Cardiac septum (tissue), 1 donor: ENCODE data around the gene MORN1. TPM values are rescaled to one million over a fixed set of nuclear protein-coding genes. Genes with fewer than 3 reads are reported as not detected.
"Not testable (repeated sequence)": the region's sequence is repeated elsewhere in the genome, so short reads cannot be mapped to it uniquely, and the experiment has no call there.

ENCODE experiments used
- DNase-seq: peaks from one replicate; pipeline ENCODE4 v3.0.0-alpha.2; 2020; ENCODE audit warnings: low spot score
- intact Hi-C: fragments of 100-400 bp; cut with DNase I; formaldehyde crosslinking; loops from one replicate; pipeline ENCODE4 v1.14.0; 2022
- total RNA-seq: library from RNA; stranded (reverse); fragmentation: NEBNext Ultra II Directional; extraction: Animal tissue kit (Norgen Biotek cat#: 25700); gene quantifications from one replicate; pipeline ENCODE4 v1.2.1, GENCODE V29; 2021
- donor health status: DM: no; HTN: no; CAD: no.

Gene MORN1
- total RNA-seq, 1 donor from 2014 or later: 3.6 TPM

- no peak for DNase-seq
- intact Hi-C loops: no loop called here
These were observed 86.3 kb downstream of the MORN1 start for GRCh38 chr1:2304921-2305681.

- intact Hi-C loops: no loop called here
- DNase-seq: no peak
These were observed 87.1 kb downstream of the MORN1 start for GRCh38 chr1:2304282-2304681.

- no peak for DNase-seq
- intact Hi-C loops: no loop called here
These were observed 87.6 kb downstream of the MORN1 start for GRCh38 chr1:2303781-2304180.

GRCh38 chr1:2303016-2303775 is 88.2 kb downstream of the MORN1 start:
- DNase-seq: no peak
- intact Hi-C loops: no loop called here

GRCh38 chr1:2302292-2302925 is 88.9 kb downstream of the MORN1 start:
- DNase-seq: no peak
- intact Hi-C loops: no loop called here

GRCh38 chr1:2301607-2302291 is 89.6 kb downstream of the MORN1 start:
- intact Hi-C loops: no loop called here
- no peak for DNase-seq

- DNase-seq: peak; percentile 91
- intact Hi-C loops: no loop called here
These were observed 90.3 kb downstream of the MORN1 start for GRCh38 chr1:2300851-2301606.

- DNase-seq: no peak
- intact Hi-C loops: no loop called here
These were observed 91.2 kb downstream of the MORN1 start for GRCh38 chr1:2300004-2300771.

GRCh38 chr1:2299131-2299627 is 92.2 kb downstream of the MORN1 start:
- intact Hi-C loops: no loop called here
- no peak for DNase-seq

- no peak for DNase-seq
- intact Hi-C loops: no loop called here
These were observed 92.7 kb downstream of the MORN1 start for GRCh38 chr1:2298685-2299084.

- no peak for DNase-seq
- intact Hi-C loops: no loop called here
These were observed 93.9 kb downstream of the MORN1 start for GRCh38 chr1:2297246-2298011.

GRCh38 chr1:2296614-2297013 is 94.7 kb downstream of the MORN1 start:
- intact Hi-C loops: no loop called here
- DNase-seq: no peak

GRCh38 chr1:2296211-2296610 is 95.1 kb downstream of the MORN1 start:
- DNase-seq, intact Hi-C loops: not testable (repeated sequence)

GRCh38 chr1:2295526-2295925 is 95.8 kb downstream of the MORN1 start:
- intact Hi-C loops: no loop called here
- no peak for DNase-seq

- no peak for DNase-seq
- intact Hi-C loops: no loop called here
These were observed 96.7 kb downstream of the MORN1 start for GRCh38 chr1:2294725-2295078.

GRCh38 chr1:2294033-2294724 is 97.2 kb downstream of the MORN1 start:
- no peak for DNase-seq
- intact Hi-C loops: no loop called here

- no peak for DNase-seq
- intact Hi-C loops: no loop called here
These were observed 98.5 kb downstream of the MORN1 start for GRCh38 chr1:2292725-2293450.
